Measurements from ENCODE around the gene NFATC1.

Gene NFATC1

DNA sequence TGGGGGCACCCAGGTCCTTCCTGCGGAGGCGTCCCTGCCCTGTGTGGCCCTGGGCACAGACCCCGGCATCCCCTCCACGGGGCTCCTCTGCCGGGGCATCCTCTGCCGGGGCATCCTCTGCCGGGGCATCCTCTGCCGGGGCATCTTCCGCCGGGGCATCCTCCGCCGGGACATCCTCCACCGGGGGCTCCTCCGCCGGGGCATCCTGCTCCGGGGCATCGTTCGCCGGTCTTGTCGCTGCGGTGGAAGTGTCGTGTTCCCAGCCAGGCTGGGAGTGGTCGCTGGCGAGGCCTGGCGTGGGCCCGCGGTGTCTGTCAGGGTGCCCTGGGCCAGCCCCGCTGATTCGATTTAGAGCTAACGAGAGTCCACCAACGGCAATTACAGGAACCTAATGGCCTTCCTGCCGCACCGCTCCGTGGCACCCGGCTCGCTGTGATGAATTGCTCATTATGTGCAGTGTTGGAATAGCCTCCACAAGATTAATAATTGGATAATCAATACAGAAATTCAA is 115.1 kb downstream of the NFATC1 start:
- FAIRE-seq = no peak

DNA sequence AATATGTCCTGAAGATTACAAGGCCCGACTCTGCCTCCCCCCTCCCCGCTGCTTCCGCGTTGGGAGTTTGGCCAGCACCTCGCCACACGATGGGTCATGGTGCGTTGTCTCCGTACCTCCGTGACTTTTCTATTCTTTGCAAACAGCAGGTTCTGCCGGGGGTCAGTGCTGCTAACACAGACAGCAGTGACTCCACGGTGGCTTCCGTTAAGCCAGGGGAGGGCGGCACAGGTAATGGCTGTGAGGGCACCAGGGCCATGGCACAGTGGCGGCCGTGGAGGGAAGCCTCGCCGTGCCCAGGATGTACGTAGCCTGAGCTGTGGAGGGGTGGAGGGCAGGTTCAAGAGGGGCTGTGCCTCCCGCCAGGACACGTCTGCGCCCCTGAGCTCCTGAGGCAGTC is 115.5 kb downstream of the NFATC1 start:
- no peak for FAIRE-seq

DNA sequence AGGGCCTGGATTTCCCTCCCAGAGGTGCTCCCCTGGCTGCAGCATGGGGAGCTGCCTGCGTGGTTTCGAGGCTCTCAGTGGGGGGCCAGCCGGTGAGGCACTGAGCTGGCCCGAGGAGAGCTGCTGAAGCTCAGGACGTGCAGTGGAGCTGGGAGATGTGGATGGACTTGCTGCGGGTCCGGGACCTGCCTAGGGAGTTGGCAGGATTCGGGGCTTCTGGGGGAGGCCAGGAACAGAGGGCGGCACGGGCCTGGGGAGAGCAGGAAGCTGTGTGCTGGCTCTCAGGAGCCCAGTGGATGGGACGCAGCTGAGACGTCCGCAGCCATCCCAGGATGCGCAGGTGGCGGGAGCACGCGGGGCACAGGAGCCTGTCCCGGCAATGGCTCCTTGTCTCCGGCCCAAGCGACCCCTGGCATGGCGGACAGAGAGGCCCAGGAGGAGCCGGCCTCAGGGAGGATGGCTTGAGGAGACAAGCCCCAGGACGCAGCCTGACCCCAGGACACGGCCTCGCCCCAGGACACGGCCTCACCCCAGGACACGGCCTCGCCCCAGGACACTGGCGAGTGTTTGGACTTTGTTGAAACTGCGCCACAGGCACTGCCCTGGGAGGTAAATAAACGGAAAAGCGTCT is 116.1 kb downstream of the NFATC1 start:
- no peak for FAIRE-seq

DNA sequence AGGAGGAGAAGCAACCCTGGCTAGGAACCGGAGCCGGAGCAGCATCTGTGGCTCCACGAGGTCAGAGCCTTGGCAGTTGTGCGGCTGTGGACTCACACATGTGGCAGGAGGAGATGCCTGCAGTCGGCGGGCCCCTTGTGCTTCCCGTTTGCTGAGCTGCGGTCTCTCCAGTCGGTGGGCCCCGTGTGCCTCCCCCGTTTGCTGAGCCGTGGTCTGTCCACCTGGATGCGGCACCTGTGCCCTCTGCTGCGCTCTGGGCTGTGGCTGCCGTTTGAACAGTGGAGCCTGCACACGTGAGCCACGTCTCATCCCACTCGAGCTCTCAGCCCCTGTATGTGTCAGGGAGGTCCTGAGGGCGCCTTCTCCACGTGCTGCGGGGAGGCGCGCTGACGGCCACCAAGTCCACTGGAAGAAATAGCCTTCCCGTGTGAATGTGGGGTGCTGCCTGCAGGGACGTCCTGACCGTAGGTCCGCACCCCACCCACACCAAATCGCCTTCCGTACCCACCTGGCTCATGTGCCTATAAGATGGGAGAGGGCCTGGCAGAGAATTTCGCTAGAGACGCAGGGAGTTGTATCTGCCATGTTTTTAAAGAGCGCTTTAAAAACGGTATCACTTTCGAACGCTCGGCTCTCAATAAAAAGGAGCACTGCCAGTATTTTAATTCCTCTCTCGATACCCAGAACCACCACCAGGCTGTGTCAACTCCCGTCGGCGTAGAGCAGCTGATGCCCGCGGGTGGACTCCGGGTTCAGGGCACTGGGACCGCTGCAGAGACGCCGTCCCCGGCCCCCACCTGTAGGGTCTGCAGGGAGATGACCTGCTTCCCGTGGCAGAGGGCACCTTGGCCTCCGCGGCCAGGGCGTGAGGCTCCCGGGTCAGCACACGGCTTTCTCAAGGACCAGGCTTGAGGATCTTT is 117.0 kb downstream of the NFATC1 start:
- no peak for FAIRE-seq

DNA sequence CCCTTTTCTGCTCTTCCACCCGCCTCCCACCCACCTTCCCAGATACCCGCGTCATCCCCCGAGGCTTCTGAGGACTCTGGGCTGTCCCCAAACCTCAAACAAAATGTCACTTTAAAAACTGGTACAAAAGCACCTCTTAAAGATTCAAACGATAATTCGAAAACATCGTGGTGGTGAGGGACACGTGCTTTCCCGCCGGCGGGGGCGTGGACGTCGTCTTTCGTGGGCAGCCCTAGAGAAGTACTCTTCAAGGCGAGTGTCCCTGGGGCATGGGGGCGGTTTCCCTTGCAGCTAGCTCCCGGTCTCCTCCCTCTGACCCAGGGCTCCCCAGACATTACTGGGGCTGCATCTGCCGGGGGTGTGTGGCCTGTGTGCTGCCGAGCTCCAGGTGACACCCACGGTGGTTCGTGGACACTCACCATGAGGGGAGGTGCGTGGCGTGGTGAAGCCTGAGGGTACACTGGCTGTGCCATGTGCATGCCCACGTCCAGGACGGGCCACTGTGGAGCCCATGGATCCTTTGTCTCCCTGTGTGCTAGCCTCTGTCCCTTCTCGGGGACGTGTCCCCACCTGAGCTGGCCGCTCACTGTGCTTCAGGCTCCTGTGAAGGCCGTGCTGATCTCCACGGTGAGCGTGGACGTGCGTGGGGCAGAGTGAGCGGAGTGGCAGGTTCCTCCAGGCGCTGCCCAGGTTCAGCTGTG is 117.8 kb downstream of the NFATC1 start:
- no peak for FAIRE-seq

DNA sequence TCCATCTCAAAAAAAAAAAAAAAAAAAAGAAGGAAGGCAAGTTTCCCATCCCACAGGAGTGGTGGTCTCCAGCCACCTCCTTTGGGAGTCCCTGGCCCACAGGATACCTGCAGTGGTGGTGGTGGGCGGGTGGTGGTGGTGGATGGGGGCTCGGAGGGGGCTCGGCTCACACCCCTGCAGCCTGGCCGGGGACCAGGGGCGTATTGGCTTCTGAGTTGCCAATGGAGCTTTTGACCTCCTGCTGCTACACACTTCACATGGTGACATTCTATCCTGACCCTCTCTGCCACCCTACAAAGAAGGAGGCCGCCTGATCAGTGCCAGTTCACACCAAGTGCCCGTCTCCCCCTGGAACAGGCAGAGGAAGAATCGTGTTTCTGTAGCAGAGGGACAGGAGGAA is 119.6 kb downstream of the NFATC1 start:
- no peak for FAIRE-seq

DNA sequence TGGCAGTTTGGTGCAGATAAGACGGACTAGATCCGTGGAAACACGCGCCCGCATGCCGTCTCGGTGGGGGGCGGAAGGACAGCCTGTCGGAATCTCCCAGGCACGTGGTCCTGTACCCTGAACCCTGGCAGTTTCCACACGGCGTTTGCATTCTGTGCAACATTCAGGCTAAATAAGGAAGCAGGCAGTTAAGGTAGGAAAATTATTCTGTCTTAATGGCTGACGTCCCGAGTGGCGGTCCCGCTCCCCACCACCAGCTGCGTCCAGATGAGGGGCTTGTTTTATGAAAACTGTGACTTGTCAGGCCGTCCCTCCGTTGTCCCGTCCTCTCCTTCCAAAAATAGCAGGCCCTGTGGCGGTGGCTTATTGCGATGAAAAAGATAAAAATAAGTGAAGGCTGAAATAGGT is 120.2 kb downstream of the NFATC1 start:
- no peak for FAIRE-seq

DNA sequence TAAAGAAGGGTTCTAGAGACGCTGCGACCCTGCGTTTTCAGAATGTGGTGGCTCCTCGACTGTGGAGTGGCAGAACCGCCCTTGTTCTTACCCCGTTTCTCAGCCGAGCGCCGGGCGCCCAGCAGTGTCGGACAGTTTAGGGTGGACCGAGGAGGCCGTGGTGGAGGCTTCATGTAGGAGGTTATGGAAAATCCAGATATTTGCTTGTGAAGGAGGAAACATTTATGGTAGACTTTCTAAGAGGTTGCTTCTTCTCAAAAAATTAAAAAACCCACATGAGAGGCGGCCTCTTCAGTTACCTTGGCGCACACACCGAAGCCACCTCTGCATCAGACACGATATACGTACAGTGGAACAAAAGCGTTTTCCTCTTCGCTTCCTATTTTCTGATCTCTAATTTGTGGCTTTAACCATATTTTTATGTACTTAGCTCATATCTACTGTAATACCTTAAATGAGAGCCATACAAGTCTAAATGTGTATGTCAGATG is 120.8 kb downstream of the NFATC1 start:
- no peak for FAIRE-seq

DNA sequence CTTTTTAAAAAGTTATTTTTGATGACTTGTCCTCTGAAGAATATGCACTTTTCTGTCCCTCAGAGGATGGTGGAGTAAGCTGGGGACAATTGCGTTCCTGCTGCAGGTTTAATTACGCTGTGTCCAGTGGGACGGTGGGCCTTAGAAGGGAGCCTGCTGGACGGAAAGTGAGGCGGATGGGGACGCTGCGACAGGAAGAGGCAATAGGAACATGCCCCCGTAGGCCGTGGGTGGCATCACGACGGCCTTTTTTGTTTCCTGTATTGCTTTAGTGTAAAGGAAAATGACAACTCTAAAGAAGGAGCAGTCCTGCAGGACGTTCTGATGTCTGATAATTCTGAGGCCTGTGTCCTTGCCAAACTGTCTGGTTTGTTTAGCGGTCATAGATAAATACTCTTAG is 121.6 kb downstream of the NFATC1 start:
- no peak for FAIRE-seq

DNA sequence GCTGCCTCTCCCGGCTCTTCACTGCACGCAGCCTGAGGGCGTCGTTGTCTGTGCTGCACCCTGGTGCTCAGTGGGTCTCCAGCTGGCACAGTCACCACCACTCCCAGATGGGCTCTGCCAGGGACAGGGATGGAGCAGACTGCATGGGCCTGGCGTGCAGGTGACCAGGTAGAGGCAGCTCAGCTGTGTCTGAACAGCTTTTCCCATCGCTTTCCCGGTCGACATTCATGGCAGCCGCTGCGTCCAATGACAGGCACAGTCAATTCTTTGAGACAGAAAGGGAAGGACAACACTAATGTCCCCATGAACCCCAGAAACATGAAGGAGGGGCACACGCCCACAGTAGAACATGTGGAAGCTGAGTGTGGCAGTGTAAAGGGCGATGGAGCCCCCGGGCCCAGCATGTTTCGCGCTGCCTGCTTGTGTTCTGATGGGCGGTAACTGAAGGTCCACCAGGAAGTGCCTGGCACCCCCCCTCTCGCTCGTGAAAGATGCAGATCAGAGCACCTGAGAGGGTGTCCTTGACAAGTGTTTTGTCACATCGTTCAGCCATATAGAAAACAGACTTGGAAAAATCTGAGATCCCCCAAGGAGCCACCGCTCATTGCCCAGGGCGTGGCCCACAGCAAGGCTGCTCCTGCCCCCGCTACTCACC is 122.4 kb downstream of the NFATC1 start:
- FAIRE-seq = no peak

DNA sequence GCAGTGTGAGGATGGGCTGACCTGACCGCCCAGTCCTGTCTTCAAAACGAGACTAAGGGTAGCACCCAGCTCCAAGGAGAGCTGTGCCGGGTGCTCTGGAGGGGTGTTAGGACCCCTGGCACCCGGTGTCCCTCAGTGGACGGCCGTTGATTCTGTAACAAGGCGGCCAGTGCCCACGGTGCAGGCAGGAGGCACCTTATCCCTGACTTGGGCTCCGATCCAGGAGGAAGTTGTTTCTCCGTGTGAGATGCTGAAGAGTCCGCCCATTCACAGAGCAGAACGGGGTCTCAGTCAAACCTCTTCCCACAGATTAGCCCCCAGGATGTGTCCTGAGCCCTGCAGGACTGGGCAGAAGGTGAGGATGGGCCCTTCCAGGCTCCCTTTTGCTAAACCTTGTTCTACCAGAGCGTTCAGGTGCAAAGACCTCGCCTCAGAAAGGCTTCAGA is 123.0 kb downstream of the NFATC1 start:
- no peak for FAIRE-seq

DNA sequence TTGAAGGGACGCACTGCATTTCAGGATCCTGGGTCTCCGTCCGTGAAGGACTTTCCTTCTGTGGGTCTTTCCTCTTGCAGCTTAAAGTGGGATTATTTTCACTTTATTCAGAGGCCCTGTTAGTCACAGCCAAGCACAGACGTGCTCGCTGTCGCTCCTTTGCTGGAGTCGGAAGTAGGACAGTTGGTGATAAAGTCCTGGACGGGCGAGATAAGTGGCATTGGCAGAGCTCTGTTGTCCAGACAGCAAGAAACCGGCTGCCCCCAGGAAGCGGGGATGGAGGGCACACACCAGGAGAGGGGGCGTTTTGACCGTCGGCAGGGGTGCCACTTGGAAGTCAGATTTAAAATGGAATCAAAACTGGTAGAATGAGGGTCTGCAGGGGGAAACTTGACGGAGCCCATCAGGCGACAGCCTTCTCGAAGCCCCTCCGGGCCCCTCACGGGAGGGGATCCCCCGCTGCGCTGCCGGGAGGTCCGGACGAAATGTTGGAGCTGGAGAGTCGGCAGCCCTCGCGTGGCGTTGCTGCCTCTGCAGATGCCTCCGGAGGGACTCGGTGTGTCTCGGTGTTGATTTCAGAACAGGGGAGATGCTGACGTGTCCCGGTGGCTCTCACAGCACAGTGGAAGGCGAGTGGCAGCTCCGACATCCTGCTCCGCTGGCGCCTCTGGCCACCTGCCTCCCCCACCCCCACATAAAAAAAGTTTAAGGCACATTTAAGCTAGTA is 124.2 kb downstream of the NFATC1 start:
- FAIRE-seq = no peak

DNA sequence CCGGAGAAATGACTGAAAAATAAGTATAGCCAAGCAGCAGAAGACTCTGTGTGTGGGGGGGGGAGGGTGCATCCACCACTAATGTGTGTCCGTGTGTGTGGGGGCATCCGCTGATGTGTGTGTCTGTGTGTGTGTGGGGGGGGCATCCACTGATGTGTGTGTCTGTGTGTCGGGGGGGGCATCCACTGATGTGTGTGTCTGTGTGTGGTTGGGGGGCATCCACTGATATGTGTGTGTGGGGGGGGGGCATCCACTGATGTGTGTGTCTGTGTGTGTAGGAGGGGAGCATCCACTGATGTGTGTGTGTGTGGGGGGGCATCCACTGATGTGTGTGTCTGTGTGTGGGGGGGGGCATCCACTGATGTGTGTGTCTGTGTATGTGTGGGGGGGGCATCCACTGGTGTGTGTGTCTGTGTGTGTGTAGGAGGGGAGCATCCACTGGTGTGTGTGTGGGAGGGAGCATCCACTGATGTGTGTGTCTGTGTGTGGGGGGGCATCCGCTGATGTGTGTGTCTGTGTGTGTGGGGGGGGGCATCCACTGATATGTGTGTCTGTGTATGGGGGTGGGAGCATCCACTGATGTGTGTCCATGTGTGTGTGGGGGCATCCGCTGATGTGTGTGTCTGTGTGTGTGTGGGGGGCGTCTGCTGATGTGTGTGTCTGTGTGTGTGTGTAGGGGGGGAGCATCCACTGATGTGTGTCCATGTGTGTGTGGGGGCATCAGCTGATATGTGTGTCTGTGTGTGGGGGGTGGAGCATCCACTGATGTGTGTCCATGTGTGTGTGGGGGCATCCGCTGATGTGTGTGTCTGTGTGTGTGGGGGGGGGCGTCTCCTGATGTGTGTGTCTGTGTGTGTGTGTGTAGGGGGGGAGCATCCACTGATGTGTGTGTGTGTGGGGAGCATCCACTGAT is 125.0 kb downstream of the NFATC1 start:
- FAIRE-seq = no peak

DNA sequence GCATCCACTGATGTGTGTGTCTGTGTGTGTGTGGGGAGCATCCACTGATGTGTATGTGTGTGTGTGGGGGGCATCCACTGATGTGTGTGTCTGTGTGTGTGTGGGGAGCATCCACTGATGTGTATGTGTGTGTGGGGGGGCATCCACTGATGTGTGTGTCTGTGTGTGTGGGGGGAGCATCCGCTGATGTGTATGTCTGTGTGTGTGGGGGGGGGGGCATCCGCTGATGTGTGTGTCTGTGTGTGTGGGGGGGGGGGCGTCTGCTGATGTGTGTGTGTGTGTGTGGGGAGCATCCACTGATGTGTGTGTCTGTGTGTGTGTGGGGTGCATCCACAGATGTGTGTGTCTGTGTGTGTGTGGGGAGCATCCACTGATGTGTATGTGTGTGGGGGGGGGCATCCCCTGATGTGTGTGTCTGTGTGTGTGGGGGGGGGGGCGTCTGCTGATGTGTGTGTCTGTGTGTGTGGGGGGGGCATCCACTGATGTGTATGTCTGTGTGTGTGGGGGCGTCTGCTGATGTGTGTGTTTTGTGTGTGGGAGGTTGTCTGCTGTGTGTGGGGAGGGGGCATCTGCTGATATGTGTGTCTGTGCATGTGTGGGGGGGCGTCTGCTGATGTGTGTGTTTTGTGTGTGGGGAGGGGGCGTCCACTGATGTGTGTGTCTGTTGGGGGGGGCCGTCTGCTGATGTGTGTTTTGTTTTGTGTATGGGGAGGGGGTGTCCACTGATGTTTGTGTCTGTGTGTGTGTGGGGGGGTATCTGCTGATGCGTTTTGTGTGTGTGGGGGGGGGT is 125.9 kb downstream of the NFATC1 start:
- no peak for FAIRE-seq

DNA sequence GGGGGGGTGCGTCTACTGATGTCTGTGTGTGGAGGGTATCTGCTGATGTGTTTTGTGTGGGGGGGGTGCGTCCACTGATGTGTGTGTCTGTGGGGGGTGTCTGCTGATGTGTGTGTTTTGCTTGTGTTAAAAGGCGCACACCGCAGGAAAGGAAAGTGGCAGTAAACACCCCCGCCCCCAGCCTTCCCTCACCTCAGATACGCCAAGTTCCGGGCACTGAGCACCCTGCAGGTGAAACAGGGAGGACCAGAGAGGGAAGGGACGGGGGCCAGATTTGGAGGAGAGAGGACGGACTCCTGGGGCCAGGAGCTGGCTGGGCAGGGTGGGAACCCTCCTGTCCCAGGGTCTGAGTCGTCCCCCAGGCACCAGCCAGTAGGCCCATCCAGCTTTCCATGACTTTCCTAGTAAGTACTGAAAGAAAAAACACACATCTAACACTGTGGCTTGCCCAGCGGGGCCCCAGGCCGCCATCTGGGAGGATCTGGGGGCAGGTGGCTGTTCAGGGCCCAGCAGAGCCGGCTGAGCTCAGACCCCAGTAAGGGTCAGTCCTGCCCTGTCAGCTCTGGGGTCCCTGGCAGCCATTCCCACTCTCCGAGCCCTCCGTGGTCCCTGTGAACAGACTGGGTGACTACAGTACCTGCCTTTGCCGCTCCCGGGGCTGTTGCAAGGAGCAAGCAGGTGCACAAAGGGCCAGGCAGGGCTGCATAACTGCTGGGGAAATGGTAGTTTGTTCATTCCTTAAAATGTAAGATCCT is 126.9 kb downstream of the NFATC1 start:
- no peak for FAIRE-seq

DNA sequence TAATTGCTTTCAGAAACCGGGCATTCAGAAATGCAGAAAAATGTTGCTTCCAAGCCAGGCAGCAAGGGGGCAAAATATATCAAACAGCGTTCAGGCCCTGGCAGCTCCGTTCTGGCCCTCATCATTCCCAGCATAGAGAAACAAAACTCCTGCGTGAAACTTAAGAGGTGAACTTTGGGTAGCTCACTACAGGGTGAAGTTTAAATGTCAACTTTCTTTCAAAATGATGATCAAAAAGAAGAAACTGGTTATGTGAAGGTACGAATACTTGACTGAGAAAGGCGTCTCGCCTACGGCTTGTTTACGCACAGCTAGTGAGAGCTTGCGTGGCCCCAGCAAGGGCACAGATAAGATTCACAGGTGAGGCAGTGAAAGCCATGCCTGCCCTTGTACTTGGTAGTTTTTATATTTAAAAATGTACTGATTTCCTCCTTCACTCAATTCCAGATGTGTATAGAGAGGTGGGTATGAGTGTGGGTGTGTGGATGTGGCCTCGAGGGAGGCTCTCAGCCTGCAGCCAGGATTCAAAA is 127.5 kb downstream of the NFATC1 start:
- no peak for FAIRE-seq

DNA sequence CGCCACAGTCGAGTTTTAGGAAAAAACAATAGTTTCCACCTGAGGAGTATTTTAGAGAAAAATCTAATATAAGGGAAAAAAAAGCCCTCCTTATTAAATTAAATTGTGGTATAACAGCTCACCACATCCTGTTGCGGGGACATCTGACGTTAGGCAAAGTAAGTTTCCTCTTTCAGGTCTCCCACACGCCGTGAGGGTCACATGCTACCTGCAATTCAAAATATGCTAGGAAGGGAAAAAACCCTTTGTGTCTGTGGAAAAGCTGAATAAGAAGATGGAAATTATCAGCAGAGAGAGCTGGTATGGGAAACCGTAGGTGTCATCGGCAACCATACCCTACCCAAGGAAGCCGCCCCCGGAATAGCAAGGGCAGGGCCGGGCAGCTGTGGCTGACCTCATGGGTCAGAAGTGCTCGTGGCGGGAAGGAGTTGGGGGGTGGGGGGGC is 128.0 kb downstream of the NFATC1 start:
- no peak for FAIRE-seq

DNA sequence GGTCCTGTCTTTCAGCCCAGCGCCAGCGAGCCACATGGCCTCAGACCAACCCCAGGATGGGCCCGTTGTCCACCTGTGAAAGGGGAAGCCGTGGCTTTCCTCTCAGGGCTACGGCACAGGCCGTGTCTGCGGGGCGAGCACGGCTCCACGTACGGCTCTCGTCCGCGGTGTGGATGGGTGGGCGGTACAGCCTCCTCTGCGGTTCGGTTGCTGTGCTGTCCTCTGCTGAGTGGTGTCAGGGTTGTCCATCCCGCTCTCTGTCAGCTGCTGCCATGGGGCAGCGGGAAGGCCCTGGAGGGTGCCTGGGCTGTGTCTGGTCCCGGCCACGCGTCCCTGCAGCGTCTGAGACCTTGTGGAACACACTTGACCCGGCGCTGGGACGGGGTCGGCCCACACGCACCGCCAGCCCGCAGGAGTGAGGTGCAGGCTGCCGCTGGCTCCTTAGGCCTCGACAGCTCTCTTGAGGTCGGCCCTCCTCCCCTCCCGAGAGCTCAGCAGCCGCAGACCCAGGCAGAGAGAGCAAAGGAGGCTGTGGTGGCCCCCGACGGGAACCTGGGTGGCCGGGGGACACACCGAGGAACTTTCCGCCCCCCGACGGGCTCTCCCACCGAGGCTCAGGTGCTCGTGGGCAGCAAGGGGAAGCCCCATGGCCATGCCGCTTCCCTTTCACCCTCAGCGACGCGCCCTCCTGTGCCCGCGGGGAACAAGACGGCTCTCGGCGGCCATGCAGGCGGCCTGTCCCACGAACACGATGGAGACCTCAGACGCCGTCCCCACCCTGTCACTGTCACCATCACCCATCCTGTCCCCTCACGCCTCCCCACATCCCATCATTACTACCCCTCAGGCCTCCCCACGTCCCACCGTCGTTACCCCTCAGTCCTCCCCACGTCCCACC is 128.7 kb downstream of the NFATC1 start:
- FAIRE-seq = no peak
